Activated T-cell treated with anti-CD3 and anti-CD28 coated beads for 4 hours (primary cell): ENCODE data around the gene LRRC8B.

ENCODE experiments used
- DNase-seq: peaks from one replicate; pipeline ENCODE4 v3.0.0-alpha.2; 2020

The LRRC8B gene

GRCh38 chr1:89637496-89637895 lies 112.9 kb downstream of the LRRC8B start:
- DNase-seq, result no peak

DNA sequence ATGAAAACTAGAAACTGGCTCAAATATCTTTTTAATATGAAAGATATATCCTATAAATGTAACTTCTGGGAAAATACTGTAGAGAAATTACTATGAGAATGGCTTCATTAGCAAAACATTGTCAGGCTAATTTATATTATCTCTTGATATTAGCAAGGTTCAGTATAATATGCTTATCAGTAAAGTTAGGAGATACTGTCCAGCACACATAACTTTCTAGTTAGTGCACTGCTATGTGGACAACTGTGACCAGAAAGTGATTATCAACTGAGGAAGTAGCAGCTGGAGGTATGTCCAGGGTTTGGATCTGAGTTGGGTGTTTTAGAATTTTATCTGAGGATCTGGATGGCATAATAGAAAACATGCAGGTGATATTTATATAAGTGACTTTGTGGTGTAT lies 115.8 kb downstream of the LRRC8B start:
- no peak for DNase-seq

DNA sequence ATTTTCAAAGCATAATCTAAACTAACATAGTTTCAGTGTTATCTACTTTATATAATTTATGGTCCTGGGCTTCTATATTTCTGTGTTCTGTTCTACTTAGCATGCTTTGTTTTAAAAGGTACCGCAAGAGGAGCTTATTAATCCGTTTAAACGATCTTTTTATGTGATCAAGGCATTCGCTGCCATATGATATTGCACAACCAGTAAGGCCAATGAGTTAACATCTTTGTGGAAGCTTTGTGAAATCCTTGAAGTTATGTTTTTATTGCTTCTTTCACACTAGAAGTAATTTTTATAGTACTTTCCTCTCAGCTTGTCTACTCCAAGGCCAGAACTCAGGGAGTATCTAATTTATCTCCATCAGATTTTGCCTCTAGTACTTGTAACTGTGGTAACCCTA lies 117.2 kb downstream of the LRRC8B start:
- DNase-seq, result no peak

- DNase-seq, result no peak
Measured at GRCh38 chr1:89643577-89643976, 118.9 kb downstream of the LRRC8B start.

GRCh38 chr1:89644119-89644814 lies 119.6 kb downstream of the LRRC8B start:
- no peak for DNase-seq

DNA sequence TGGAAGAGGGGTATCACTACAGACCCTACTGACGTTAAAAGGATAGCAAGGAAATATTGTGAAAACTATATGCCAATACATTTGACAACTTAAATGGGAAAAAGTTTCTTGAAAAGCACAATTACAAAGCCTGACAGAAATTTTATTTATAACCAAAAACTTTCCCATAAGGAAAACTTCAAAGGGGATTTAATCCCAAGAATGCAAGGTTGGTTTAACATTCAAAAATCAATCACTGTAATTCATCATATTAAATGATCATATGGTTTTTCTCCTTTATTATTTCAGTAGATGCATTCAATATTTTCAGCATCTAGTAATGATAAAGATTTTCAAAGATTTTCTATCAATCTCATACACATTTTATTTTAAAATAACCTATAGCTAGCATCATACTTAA lies 121.6 kb downstream of the LRRC8B start:
- no peak for DNase-seq
